HG03565 (cell line): Measurements from ENCODE around the gene CDC6.

Source experiments
- ATAC-seq: cut with Tn5 transposase; IDR thresholded peaks from one replicate; pipeline ENCODE4 v1.9.1; 2021; ENCODE audit warnings: mild to moderate bottlenecking, moderate library complexity; ENCODE audit not compliant: unreplicated experiment

Gene CDC6

GRCh38 chr17:40309949-40310510 lies 22.4 kb downstream of the CDC6 start:
- ATAC-seq = no peak

GRCh38 chr17:40310882-40311391 lies 23.3 kb downstream of the CDC6 start:
- no peak for ATAC-seq

GRCh38 chr17:40311575-40311974 lies 23.9 kb downstream of the CDC6 start:
- ATAC-seq = no peak

- no peak for ATAC-seq
Observed at GRCh38 chr17:40312131-40312731, 24.6 kb downstream of the CDC6 start.

- no peak for ATAC-seq
Observed at GRCh38 chr17:40312893-40313667, 25.4 kb downstream of the CDC6 start.

GRCh38 chr17:40313668-40314583 lies 26.2 kb downstream of the CDC6 start:
- no peak for ATAC-seq

- ATAC-seq = no peak
Observed at GRCh38 chr17:40314584-40314956, 26.9 kb downstream of the CDC6 start.

GRCh38 chr17:40315206-40315605 lies 27.5 kb downstream of the CDC6 start:
- no peak for ATAC-seq

GRCh38 chr17:40315678-40316570 lies 28.2 kb downstream of the CDC6 start:
- no peak for ATAC-seq

- ATAC-seq = no peak
Observed at GRCh38 chr17:40316571-40317344, 29.1 kb downstream of the CDC6 start.

GRCh38 chr17:40317345-40317873 lies 29.7 kb downstream of the CDC6 start:
- no peak for ATAC-seq

GRCh38 chr17:40317880-40318829 lies 30.5 kb downstream of the CDC6 start:
- peak; percentile 52 for ATAC-seq

- no peak for ATAC-seq
Observed at GRCh38 chr17:40318830-40319391, 31.2 kb downstream of the CDC6 start.

- no peak for ATAC-seq
Observed at GRCh38 chr17:40319651-40320540, 32.2 kb downstream of the CDC6 start.

- ATAC-seq = no peak
Observed at GRCh38 chr17:40320756-40321523, 33.3 kb downstream of the CDC6 start.

GRCh38 chr17:40321524-40321929 lies 33.8 kb downstream of the CDC6 start:
- ATAC-seq = no peak
